ENCODE data around the gene RPS6KA2.

RPS6KA2 gene

GRCh38 chr6:166627033-166627874 lies at the start of gene RPS6KA2:
RPS6KA2 (minus strand) TSS chr6:166627251; CDS start chr6:166627019, 232 bp downstream.
- peak; percentile 100 for DNase-seq (ENCODE audit: low read depth)

GRCh38 chr6:166676270-166676860 lies 49.3 kb upstream of the RPS6KA2 start:
- no peak for DNase-seq (ENCODE audit: low read depth)

DNA sequence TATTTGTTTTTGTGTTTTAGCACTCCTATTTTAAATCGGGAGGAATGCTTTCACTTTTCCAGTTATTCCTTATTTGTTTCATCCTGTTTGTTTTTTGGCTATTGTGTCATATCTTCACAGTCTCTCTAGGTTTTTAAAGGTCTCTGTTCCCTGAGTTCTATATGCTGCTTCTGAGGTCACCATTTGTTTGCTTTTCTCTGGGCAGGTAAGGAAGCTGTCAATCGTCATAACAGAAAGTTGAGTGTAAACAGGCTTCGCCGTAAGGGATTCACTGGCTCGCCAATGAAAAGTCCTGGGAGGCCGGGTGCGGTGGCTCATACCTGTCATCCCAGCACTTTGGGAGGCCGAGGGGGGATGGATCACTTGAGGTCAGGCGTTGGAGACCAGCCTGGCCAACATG lies 48.7 kb upstream of the RPS6KA2 start:
- DNase-seq (ENCODE audit: low read depth): no peak

DNA sequence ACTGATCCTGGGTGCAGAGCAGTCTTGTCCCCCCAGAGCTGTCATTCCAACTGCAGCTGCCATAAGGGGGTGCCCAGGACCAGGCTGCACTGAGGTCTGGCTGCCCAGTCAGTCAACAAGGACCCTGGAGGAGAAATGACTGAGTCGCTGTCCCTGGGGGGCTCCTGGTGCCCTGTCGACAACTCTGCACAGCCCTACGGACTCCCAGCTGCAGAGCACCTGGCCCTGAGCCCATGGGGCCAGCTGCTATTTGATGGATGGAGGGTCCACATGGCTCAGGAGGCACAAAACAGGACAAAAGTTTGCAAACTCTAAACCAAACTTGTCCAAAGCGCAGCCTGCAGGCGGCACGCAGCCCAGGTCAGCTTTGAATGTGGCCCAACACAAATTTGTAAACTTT lies 46.3 kb upstream of the RPS6KA2 start:
- no peak for DNase-seq (ENCODE audit: low read depth)

- no peak for DNase-seq (ENCODE audit: low read depth)
Observed at GRCh38 chr6:166672624-166673206, 45.7 kb upstream of the RPS6KA2 start.

DNA sequence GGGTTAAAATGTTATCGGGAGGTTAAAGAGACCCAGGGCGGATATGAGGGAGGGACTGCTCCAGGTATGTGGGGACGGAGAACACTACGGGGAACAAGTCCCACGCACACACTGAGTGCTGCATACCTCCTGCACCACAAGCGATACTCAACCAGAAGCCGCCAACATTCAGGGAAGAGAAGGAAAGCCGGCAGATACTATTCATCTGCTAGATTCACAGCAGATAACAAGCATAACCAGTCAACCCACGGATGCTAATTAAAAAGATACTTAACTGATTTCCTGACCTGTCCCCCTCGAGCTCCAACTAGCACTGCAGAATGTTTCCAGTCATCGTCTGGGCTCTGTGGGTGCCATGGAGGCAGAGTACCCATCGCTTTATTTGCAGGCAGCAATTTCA lies 45.1 kb upstream of the RPS6KA2 start:
- no peak for DNase-seq (ENCODE audit: low read depth)

DNA sequence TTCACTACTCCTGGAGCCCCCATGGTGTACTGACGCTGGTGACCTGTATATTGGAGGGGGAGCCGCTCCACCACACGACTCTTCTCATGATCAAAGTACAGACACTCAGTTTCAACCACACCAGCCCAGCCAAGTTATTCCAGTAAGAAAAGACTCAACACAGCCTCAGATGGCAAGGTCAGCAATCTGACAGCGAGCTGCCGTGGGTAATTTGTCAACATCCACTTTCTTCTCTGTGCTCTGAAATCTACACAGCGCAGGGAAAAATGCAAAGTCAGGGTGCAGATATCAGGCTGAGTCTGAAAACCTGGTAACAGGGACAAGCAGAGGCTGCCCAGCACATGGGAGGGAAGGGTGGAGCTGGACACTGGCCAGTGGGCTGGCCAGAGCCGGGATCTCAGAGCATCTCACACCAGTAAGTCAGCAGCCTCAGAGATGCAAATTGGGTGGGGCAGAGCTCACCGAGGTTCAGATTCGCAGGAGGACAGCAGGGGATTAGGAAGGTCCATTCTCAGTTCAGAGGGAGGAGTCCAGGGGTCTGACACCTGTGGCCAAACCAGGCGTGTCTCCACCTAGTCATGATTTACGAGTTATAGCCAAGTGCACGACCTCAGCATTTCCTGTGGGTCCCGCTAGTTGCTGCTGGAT lies 44.5 kb upstream of the RPS6KA2 start:
- no peak for DNase-seq (ENCODE audit: low read depth)

DNA sequence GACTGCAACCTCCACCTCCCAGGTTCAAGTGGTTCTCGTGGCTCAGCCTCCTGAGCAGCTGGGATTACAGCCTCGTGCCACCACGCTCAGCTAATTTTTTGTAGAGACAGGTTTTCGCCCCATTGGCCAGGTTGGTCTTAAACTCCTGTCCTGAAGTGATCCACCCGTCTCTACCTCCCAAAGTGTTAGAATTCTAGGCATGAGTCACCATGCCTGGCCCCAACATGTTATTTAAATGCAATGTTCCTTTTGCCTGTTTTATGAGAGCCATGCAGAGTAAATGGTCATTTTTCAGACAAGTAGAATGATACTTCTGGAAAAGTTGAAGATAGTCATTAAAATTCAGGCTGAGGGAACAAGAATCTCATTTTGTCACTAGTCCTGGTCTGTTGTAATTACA lies 43.8 kb upstream of the RPS6KA2 start:
- no peak for DNase-seq (ENCODE audit: low read depth)

DNA sequence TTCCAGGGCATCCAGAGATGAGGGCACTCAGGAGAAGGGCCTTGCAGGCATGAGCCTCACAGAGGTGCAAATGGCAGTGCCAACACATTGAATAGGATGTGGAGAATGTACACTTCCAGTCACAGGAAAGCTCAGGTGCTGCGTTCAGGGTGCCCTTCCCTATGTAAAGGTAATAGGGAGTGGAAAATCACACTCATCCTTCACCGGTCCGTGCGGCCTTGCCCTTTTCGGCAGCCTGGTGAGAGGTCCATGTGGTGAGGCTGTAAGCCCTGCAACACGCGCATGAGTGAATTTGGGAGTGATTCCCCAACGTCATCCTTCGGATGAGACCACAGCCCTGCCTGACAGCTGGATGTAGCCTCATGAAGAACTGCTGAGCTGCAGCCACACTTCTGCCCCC lies 43.0 kb upstream of the RPS6KA2 start:
- no peak for DNase-seq (ENCODE audit: low read depth)

- no peak for DNase-seq (ENCODE audit: low read depth)
Observed at GRCh38 chr6:166667796-166668610, 41.0 kb upstream of the RPS6KA2 start.

DNA sequence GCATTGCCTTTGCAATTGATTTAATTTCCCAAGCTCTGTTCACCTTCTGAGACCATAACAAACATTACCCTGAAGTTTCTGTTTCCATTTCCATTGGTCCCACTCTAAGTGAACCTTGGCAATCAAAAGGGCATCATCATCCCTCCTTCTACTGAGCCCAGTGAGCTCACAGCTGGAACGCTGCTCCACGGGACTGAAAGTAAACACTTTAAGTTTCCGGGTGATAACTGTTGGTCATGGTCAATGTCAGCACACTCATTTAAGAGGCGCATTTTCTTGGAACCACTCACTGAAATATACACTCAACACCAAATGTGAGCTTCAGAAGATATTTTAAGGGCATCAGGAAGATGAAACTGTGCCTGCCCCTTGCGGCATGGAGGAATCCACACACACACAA lies 37.1 kb upstream of the RPS6KA2 start:
- DNase-seq (ENCODE audit: low read depth): no peak

- DNase-seq (ENCODE audit: low read depth): no peak
Observed at GRCh38 chr6:166663568-166663967, 36.5 kb upstream of the RPS6KA2 start.

DNA sequence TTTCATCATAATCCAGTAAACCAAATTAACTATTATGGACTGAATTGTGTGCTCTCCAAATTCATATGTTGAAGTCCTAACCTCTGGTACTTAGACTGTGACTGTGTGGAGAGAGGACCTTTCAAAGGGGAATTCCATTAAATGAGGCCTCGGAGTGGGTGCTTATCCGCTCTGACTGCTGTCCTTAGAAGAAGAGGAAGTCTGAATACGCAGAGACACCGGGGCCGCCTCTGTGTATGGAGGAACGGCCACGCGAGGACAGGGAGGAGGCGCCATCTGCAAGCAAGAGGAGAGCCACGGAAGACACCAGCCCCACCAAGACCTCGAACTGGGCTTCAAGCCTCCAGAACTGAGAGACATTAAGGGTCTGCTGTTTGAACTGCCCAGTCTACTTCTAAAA lies 35.6 kb upstream of the RPS6KA2 start:
- no peak for DNase-seq (ENCODE audit: low read depth)

GRCh38 chr6:166661327-166662085 lies 34.5 kb upstream of the RPS6KA2 start:
- no peak for DNase-seq (ENCODE audit: low read depth)

DNA sequence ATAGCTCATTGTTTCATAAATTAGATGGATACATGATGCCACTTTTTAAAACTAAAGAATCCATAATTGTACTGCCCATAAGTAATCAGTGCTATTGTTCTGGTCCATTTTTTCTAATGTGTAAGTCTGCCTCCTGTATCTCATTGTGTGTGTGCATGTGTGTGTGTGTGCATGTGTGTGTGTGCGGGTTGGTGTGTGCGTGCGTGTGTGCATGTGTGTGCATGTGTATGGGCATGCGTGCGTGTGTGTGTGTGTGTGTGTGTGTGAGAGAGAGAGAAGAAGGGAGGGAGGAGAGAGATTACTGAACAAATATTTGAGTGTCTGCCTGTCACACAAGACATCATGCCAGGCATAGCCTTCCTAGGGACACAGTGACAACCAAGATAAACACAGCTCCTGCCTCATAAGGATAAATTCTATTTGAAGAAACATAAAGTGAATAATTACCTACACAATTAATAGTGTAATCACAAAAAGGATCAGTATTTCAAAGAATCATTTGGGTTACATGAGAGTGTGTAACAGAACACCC lies 33.2 kb upstream of the RPS6KA2 start:
- DNase-seq (ENCODE audit: low read depth): no peak

DNA sequence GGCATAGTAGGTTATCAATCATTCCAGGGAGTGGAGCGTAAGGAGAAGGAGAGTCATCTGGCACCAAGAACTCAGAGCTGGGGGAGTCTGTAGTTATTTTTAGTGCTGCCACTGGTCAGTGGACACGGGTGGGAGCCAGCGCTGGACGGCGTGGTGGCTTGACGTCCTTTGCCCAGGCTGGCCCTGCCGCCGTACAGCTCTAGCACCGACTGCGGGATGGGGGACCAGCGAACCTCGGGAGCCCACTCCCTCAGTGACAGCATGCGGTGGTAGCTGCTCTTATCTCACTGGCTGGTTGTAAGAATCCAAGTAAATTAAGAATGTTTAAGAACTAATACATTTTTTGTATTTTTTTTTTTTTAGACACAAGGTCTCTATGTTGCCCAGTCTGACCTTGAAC lies 32.5 kb upstream of the RPS6KA2 start:
- DNase-seq (ENCODE audit: low read depth): no peak

GRCh38 chr6:166658792-166659150 lies 31.7 kb upstream of the RPS6KA2 start:
- no peak for DNase-seq (ENCODE audit: low read depth)

DNA sequence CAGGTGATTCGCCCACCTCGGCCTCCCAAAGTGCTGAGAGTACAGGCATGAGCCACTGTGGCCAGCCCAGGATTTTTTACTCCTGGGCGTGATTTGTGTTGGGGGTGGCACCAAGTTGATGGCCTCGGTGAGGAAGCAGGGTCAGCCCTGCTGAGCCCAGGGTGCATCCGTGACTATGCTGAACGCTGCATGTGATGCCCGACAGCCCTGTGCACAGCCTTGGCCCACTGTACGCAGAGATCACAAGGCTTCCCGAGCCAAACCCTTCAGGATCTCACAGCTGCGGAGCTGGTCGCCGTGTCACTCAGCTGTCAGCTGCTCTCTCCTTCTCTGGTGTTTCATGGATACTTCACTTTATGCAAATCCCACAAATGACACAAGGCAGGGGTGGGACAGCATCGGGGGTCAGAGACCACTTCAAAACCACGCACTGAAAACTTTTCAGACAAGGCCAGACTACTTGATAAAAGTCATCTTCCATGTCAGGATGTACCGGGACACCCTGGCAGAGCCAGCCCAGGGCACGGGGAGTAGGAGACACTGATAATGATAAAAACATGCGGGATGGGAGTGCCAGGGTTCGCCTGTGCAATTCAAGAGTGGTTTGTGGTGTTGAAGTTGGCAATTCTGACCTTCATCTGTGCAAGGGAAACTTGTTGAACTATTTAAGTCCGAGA lies 31.2 kb upstream of the RPS6KA2 start:
- no peak for DNase-seq (ENCODE audit: low read depth)

DNA sequence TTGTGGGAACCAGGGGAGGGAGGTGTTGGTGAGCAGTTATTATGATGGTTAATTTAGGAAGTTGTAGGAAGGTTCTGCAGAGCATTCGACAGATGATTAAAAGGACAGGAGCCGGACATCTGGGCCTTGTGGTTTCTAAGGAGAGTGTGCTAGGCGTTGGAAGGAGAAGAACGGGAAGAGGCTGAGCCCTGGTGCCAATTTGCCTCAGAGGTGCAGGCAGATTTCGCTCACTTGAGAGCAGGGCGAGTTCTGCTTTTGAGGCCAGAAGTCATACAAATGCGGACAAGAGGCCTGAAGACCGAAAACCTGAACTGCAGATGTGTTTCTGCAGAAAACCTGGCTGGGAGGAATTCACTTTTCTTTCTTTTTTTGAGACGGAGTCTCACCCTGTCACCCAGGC lies 30.5 kb upstream of the RPS6KA2 start:
- no peak for DNase-seq (ENCODE audit: low read depth)
